B cell (primary cell): ENCODE data around the gene BOC. TPM values are rescaled to one million over a fixed set of nuclear protein-coding genes. Genes with fewer than 3 reads are reported as not detected.

Experiments used
- ATAC-seq: fragments of 200-7000 bp; cut with Tn5 transposase; one replicate; pipeline ENCODE4 v1.10.0; 2021; ENCODE audit warnings: low read depth, mild to moderate bottlenecking, moderate number of reproducible peaks, moderate library complexity
- CTCF ChIA-PET: fragments of 350-600 bp; sonication (Branson Sonifier 250); formaldehyde crosslinking; loops from one replicate; lab custom pipeline; 2021; ENCODE audit warnings: antibody characterized with exemption, inconsistent platforms; lab: Charles Lee
- POLR2A ChIA-PET: fragments of 350-600 bp; sonication (Branson Sonifier 250); formaldehyde crosslinking; loops from one replicate; lab custom pipeline; 2021; ENCODE audit warnings: antibody characterized with exemption; lab: Charles Lee
- DNase-seq: peaks from one replicate; pipeline ENCODE4 v3.0.0; 2013
- H2AFZ ChIP-seq: 2 replicates; pipeline ENCODE4 v1.6.1; 2012; ENCODE audit warnings: mild to moderate bottlenecking, low read depth, low read length; ENCODE audit not compliant: insufficient read depth, poor library complexity, severe bottlenecking
- H3K27ac ChIP-seq, 2 donors: 1 replicate in 1 of 2; 2 replicates in 1 of 2; pipeline ENCODE4 v1.5.1; 2012 to 2013; ENCODE audit warnings: low read length in 2 of 2, mild to moderate bottlenecking in 2 of 2, moderate library complexity in 1 of 2
- H3K27me3 ChIP-seq, 4 experiments: fragments of 200-600 bp in 1 of 4; sonication (generic) in 1 of 4; replicated peaks in 1 of 4; 1 replicate in 2 of 4; 2 replicates in 2 of 4; pipeline versions ENCODE4 v1.6.1 to v1.7.0; 2013 to 2016; ENCODE audit warnings: low read length in 3 of 4, mild to moderate bottlenecking in 2 of 4, mixed read lengths in 1 of 4, moderate library complexity in 1 of 4; ENCODE audit not compliant: insufficient read depth in 4 of 4, control insufficient read depth in 3 of 4; ENCODE audit errors: control extremely low read depth in 1 of 4
- H3K36me3 ChIP-seq, 2 experiments: replicated peaks in 1 of 2; 1 replicate in 1 of 2; 2 replicates in 1 of 2; pipeline versions ENCODE4 v1.6.1 to v1.7.1; 2013; ENCODE audit warnings: low read length in 1 of 2; ENCODE audit not compliant: insufficient read depth in 2 of 2, control insufficient read depth in 1 of 2; ENCODE audit errors: control extremely low read depth in 1 of 2, extremely low read depth in 1 of 2
- H3K4me1 ChIP-seq, 2 donors: fragments of 200-600 bp in 1 of 2; sonication (generic) in 1 of 2; 1 replicate in 1 of 2; 2 replicates in 1 of 2; pipeline versions ENCODE4 v1.5.1 to v1.6.1; 2013 to 2017; ENCODE audit warnings: low read length in 2 of 2; ENCODE audit not compliant: control insufficient read depth in 2 of 2, insufficient read depth in 2 of 2
- H3K4me2 ChIP-seq: replicated peaks from 2 replicates; pipeline ENCODE3; 2012; ENCODE audit warnings: mild to moderate bottlenecking, low read depth, low read length; ENCODE audit not compliant: poor library complexity, severe bottlenecking
- H3K4me3 ChIP-seq, 5 experiments: fragments of 200-600 bp in 1 of 5; sonication (generic) in 1 of 5; 1 replicate in 3 of 5; 2 replicates in 2 of 5; pipeline versions ENCODE4 v1.5.1 to v1.7.0; 2011 to 2016; ENCODE audit warnings: low read length in 4 of 5, mild to moderate bottlenecking in 4 of 5, low read depth in 2 of 5, control low read depth in 1 of 5, moderate library complexity in 1 of 5; ENCODE audit not compliant: insufficient read depth in 1 of 5; ENCODE audit errors: control extremely low read depth in 1 of 5, extremely low read depth in 1 of 5
- H3K79me2 ChIP-seq: fragments of 200-600 bp; sonication (generic); one replicate; pipeline ENCODE4 v1.6.0; 2016; ENCODE audit warnings: low read length; ENCODE audit not compliant: control insufficient read depth, insufficient read depth
- H3K9ac ChIP-seq: fragments of 200-600 bp; sonication (generic); 2 replicates; pipeline ENCODE4 v1.6.1; 2017; ENCODE audit warnings: mild to moderate bottlenecking, low read length, moderate library complexity
- H3K9me3 ChIP-seq, 3 donors: one replicate each; pipeline versions ENCODE4 v1.6.1 to v1.7.1; 2013; ENCODE audit warnings: low read length in 2 of 3; ENCODE audit not compliant: control insufficient read depth in 2 of 3, insufficient read depth in 1 of 3; ENCODE audit errors: control extremely low read depth in 1 of 3
- H4K20me1 ChIP-seq: 2 replicates; pipeline ENCODE4 v1.6.0; 2012; ENCODE audit warnings: mild to moderate bottlenecking, low read length; ENCODE audit not compliant: insufficient read depth, control insufficient read depth, poor library complexity, severe bottlenecking
- H3K27ac Mint-ChIP-seq: one replicate; pipeline ENCODE4 v1.8.0; 2021; ENCODE audit warnings: mixed read lengths
- H3K27me3 Mint-ChIP-seq: one replicate; pipeline ENCODE4 v1.8.0; 2021; ENCODE audit warnings: mixed read lengths
- H3K4me1 Mint-ChIP-seq: one replicate; pipeline ENCODE4 v1.8.0; 2021; ENCODE audit warnings: mixed read lengths
- H3K4me3 Mint-ChIP-seq: one replicate; pipeline ENCODE4 v1.8.0; 2021; ENCODE audit warnings: mixed read lengths
- H3K9me3 Mint-ChIP-seq: one replicate; pipeline ENCODE4 v1.8.0; 2022; ENCODE audit warnings: mixed read lengths; ENCODE audit not compliant: insufficient read depth
- EZH2 ChIP-seq: IDR thresholded peaks from 2 replicates; pipeline ENCODE4 v1.6.1; 2012; ENCODE audit warnings: borderline replicate concordance, low read depth, mild to moderate bottlenecking, moderate library complexity, low read length; ENCODE audit not compliant: insufficient read depth, poor library complexity, severe bottlenecking
- WGBS: methylation state at CpG from one replicate; pipeline ENCODE4 v1.1.5; 2013; ENCODE audit warnings: missing lambda C conversion rate; ENCODE audit not compliant: insufficient coverage; 5-methylcytosine and 5-hydroxymethylcytosine counted together
- intact Hi-C: fragments of 100-400 bp; cut with micrococcal nuclease; formaldehyde crosslinking; loops from one replicate; pipeline ENCODE4 v1.10.0; 2022
- polyA plus RNA-seq: library from polyadenylated mRNA; depleted of rRNA; stranded (reverse); fragments of >200 nt; gene quantifications from 2 replicates; pipeline ENCODE4 v1.2.3, GENCODE V29; 2012
- total RNA-seq, 2 donors: library from RNA; stranded (reverse); fragments of 120-200 nt in 1 of 2; gene quantifications; 1 replicate in 1 of 2; 2 replicates in 1 of 2; pipeline versions ENCODE4 v1.2.3 to v1.2.4, GENCODE V29; 2013 to 2022
- TF ChIP-seq, protein P1 (sequence below): fragments of 200-600 bp; IDR thresholded peaks from one replicate; pipeline ENCODE4 v1.8.0; 2022; ENCODE audit warnings: antibody characterized with exemption, mild to moderate bottlenecking

Gene BOC
- total and polyA plus RNA-seq, 2 donors (not counting 1 experiment from before 2014, with no cell fraction given), result 0.12 to 2.0 TPM

GRCh38 chr3:113220721-113221120 lies 9.4 kb downstream of the BOC start:
- H3K27ac Mint-ChIP-seq, result no peak overlapping the region

GRCh38 chr3:113221721-113222257 lies 10.4 kb downstream of the BOC start:
- ChIA-PET POLR2A (no interaction called here), CTCF (no interaction called here)
- no peaks in the 10 kb centered on the region for H3K36me3 ChIP-seq
- no peak overlapping the region for H3K4me3 Mint-ChIP-seq
- H3K9me3 Mint-ChIP-seq, result no peaks in the 10 kb centered on the region
- intact Hi-C loops, result no loop called here
- no peak for TF ChIP-seq EZH2
- TF ChIP-seq, protein P1, sequence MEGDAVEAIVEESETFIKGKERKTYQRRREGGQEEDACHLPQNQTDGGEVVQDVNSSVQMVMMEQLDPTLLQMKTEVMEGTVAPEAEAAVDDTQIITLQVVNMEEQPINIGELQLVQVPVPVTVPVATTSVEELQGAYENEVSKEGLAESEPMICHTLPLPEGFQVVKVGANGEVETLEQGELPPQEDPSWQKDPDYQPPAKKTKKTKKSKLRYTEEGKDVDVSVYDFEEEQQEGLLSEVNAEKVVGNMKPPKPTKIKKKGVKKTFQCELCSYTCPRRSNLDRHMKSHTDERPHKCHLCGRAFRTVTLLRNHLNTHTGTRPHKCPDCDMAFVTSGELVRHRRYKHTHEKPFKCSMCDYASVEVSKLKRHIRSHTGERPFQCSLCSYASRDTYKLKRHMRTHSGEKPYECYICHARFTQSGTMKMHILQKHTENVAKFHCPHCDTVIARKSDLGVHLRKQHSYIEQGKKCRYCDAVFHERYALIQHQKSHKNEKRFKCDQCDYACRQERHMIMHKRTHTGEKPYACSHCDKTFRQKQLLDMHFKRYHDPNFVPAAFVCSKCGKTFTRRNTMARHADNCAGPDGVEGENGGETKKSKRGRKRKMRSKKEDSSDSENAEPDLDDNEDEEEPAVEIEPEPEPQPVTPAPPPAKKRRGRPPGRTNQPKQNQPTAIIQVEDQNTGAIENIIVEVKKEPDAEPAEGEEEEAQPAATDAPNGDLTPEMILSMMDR, result no peak
- WGBS, result 33% methylated on average over 1 of the region's 2 CpGs
- H3K27me3 ChIP-seq, result peaks cover 0 to 2% (median 0%) of the 10 kb centered on the region in 4 experiments
- H2AFZ ChIP-seq, result no peak overlapping the region
- DNase-seq, result no peak
- H3K4me1 ChIP-seq, result peaks cover 9% of the 10 kb centered on the region in 2 donors
- no peak overlapping the region for H3K9ac ChIP-seq
- no peaks in the 10 kb centered on the region for H3K9me3 ChIP-seq
- no peaks in the 10 kb centered on the region for H3K79me2 ChIP-seq
- H3K4me3 ChIP-seq, result no peak overlapping the region
- no peak overlapping the region for H3K27ac ChIP-seq
- no peak overlapping the region for H3K27ac Mint-ChIP-seq
- peaks cover 11% of the 10 kb centered on the region for H3K27me3 Mint-ChIP-seq
- peaks cover 11% of the 10 kb centered on the region for H3K4me1 Mint-ChIP-seq
- H4K20me1 ChIP-seq, result no peaks in the 10 kb centered on the region
- no peak overlapping the region for H3K4me2 ChIP-seq
- no peak for ATAC-seq

More at GRCh38 chr3:113220721-113221120, 9.4 kb downstream of the BOC start:
- Histone ChIP-seq H3K27me3 (peaks cover 0 to 4% (median 0%) of the 10 kb centered on the region in 4 experiments), H3K9ac (no peak overlapping the region), H4K20me1 (no peaks in the 10 kb centered on the region), H3K36me3 (no peaks in the 10 kb centered on the region), H3K4me2 (no peak overlapping the region), H3K27ac (no peak overlapping the region), H3K9me3 (no peaks in the 10 kb centered on the region), H2AFZ (no peak overlapping the region), H3K4me3 (no peak overlapping the region), H3K4me1 (peaks cover 9% of the 10 kb centered on the region in 2 donors), H3K79me2 (no peaks in the 10 kb centered on the region)
- Mint-ChIP-seq H3K27me3 (peaks cover 16% of the 10 kb centered on the region), H3K9me3 (no peaks in the 10 kb centered on the region), H3K4me3 (no peak overlapping the region), H3K4me1 (peaks cover 11% of the 10 kb centered on the region)
- intact Hi-C loops, result no loop called here
- ATAC-seq (no peak), DNase-seq (no peak)
- ChIA-PET CTCF (no interaction called here), POLR2A (no interaction called here)
- TF ChIP-seq, protein P1, result no peak
- TF ChIP-seq EZH2, result no peak
- 86% methylated on average over 5 of the region's 5 CpGs for WGBS
